ENCODE data around the gene KLHL11.
"Not testable (repeated sequence)": the region's sequence is repeated elsewhere in the genome, so short reads cannot be mapped to it uniquely, and the experiment has no call there.

Gene KLHL11

GRCh38 chr17:41835800-41836549 is 29.2 kb downstream of the KLHL11 start, which contains the start of gene NT5C3B:
TSS of gene NT5C3B (minus strand) at chr17:41836232. CDS start at chr17:41836193, 39 bp downstream.
- peak; percentile 38 to 55 for DNase-seq

GRCh38 chr17:41835214-41835799 is 29.9 kb downstream of the KLHL11 start:
- no peak for DNase-seq

GRCh38 chr17:41829961-41830360 is 35.3 kb downstream of the KLHL11 start:
- not testable (repeated sequence) for DNase-seq

GRCh38 chr17:41825175-41825845 is 39.9 kb downstream of the KLHL11 start:
- no peak for DNase-seq

- no peak for DNase-seq
These were observed 41.1 kb downstream of the KLHL11 start for GRCh38 chr17:41824086-41824485.

GRCh38 chr17:41823580-41823979 is 41.6 kb downstream of the KLHL11 start:
- DNase-seq = no peak

GRCh38 chr17:41823141-41823524 is 42.1 kb downstream of the KLHL11 start:
- no peak for DNase-seq

GRCh38 chr17:41822216-41823140 is 42.7 kb downstream of the KLHL11 start:
- DNase-seq = no peak

GRCh38 chr17:41821776-41822175 is 43.4 kb downstream of the KLHL11 start:
- DNase-seq = no peak

- DNase-seq = no peak
These were observed 47.2 kb downstream of the KLHL11 start for GRCh38 chr17:41818024-41818423.

- DNase-seq = no peak
These were observed 48.4 kb downstream of the KLHL11 start for GRCh38 chr17:41816637-41817320.

- DNase-seq = no peak
These were observed 51.0 kb downstream of the KLHL11 start for GRCh38 chr17:41814195-41814594.

- no peak for DNase-seq
These were observed 51.5 kb downstream of the KLHL11 start for GRCh38 chr17:41813699-41814124.

GRCh38 chr17:41813152-41813680 is 52.0 kb downstream of the KLHL11 start:
- no peak for DNase-seq

- peak; percentile 25 to 53 for DNase-seq
These were observed 52.7 kb downstream of the KLHL11 start, which contains the start of gene FKBP10 for GRCh38 chr17:41812381-41813151. TSS of gene FKBP10 (plus strand) at chr17:41813004. CDS start at chr17:41813035, 31 bp downstream.

GRCh38 chr17:41811549-41812380 is 53.5 kb downstream of the KLHL11 start, which contains the start of gene P3H4:
TSS of gene P3H4 (minus strand) at chr17:41811949. CDS start at chr17:41811915, 34 bp downstream.
- peak; percentile 69 to 80 for DNase-seq

- no peak for DNase-seq
These were observed 54.3 kb downstream of the KLHL11 start for GRCh38 chr17:41810659-41811548.

- no peak for DNase-seq
These were observed 58.4 kb downstream of the KLHL11 start for GRCh38 chr17:41806685-41807445.

Measured in CD4-positive, alpha-beta T cell treated with Interferon alpha-2 for 1 hour (primary cell).